Ovary (tissue), 9 donors: ENCODE results near the gene IL4I1. TPM values are rescaled to one million over a fixed set of nuclear protein-coding genes. Genes with fewer than 3 reads are reported as not detected.

Experiments
- DNase-seq, 5 donors: peaks; one replicate each; pipeline ENCODE4 v3.0.0-alpha.2; 2019 to 2020
- H3K27ac ChIP-seq, 2 donors: fragments of 200-600 bp; one replicate each; pipeline versions ENCODE4 v1.5.1 to v1.8.0; 2019 to 2022
- H3K27me3 ChIP-seq: fragments of 200-600 bp; one replicate; pipeline ENCODE4 v1.8.0; 2022
- H3K36me3 ChIP-seq: fragments of 200-600 bp; sonication (generic); one replicate; pipeline ENCODE4 v1.5.1; 2019
- H3K4me1 ChIP-seq: one replicate; pipeline ENCODE4 v1.8.1; 2013; ENCODE audit warnings: mild to moderate bottlenecking, moderate library complexity; ENCODE audit not compliant: insufficient read depth
- H3K4me3 ChIP-seq: fragments of 200-600 bp; sonication (generic); one replicate; pipeline ENCODE4 v1.5.1; 2017
- H3K9me3 ChIP-seq, 2 donors: fragments of 200-600 bp in 1 of 2; sonication (generic) in 1 of 2; one replicate each; pipeline versions ENCODE4 v1.5.1 to v1.8.1; 2013 to 2019; ENCODE audit warnings: mild to moderate bottlenecking in 1 of 2, moderate library complexity in 1 of 2
- CTCF ChIP-seq, 3 donors: fragments of 450-650 bp in 2 of 3; fragments of 200-600 bp in 1 of 3; IDR thresholded peaks; one replicate each; pipeline versions ENCODE4 v1.5.1 to v1.8.0; 2016 to 2022; ENCODE audit warnings: antibody characterized with exemption in 3 of 3, mild to moderate bottlenecking in 1 of 3
- EP300 ChIP-seq: sonication (generic); formaldehyde crosslinking; IDR thresholded peaks from one replicate; pipeline ENCODE4 v1.6.1; 2017; ENCODE audit warnings: antibody characterized with exemption
- POLR2A ChIP-seq: fragments of 450-650 bp; IDR thresholded peaks from one replicate; pipeline ENCODE4 v1.6.1; 2017; ENCODE audit warnings: antibody characterized with exemption, mild to moderate bottlenecking, moderate library complexity
- WGBS, 3 donors: extraction: QIAGEN DNeasy Blood & Tissue Kit in 1 of 3; methylation state at CpG; one replicate each; pipeline versions ENCODE4 v1.1.5 to v1.1.7; 2013 to 2017; 5-methylcytosine and 5-hydroxymethylcytosine counted together
- intact Hi-C, 4 donors: fragments of 100-400 bp; cut with DNase I; formaldehyde crosslinking; loops; one replicate each; pipeline versions ENCODE4 v1.11.0 to v1.15.1; 2022 to 2023
- microRNA-seq, 3 donors: library from miRNA; unstranded; fragments of <30 nt; microRNA quantifications; one replicate each; pipeline versions ENCODE4 to v1.2.0, GENCODE V29; 2019 to 2020
- polyA plus RNA-seq, 2 donors: library from polyadenylated mRNA; stranded (reverse); fragments of 200-250 nt in 1 of 2; fragments of 350-450 nt in 1 of 2; fragmentation: Illumina TruSeq in 1 of 2; extraction: RNeasy Lipid Tissue Mini Kit (QIAGEN cat#74804) in 1 of 2; gene quantifications; one replicate each; pipeline ENCODE4 v1.2.3, GENCODE V29; 2013 to 2014
- small RNA-seq: library from RNA; depleted of rRNA; stranded (forward); fragments of <200 nt; gene quantifications from one replicate; pipeline ENCODE3, GENCODE V24; 2016
- total RNA-seq, 7 donors: library from RNA; depleted of rRNA in 2 of 7; stranded (reverse); fragments of >200 nt in 2 of 7; fragmentation: NEBNext Ultra II Directional in 3 of 7; extraction: Animal tissue kit (Norgen Biotek cat#: 25700) in 3 of 7; gene quantifications; one replicate each; pipeline versions ENCODE4 v1.1.0 to v1.2.4, GENCODE V29; 2016 to 2023
- donor health status: DM: no; HTN: no; CAD: no; lungs with moderate emphysema.
- donor health status: DM: no; HTN: no; CAD: no.
- donor health status: Bipolar disorder and iron deficiency.
- donor health status: DM: yes; HTN: yes; CAD: no.
- donor health status: DM: no; HTN: no; CAD: no.
- donor health status: DM: yes; HTN: yes; CAD: no.

IL4I1 gene
- total and polyA plus RNA-seq, 9 donors: 0.24 to 4.3 (median 1.0) TPM; not detected in 1

GRCh38 chr19:49840321-49840720, 56.4 kb downstream of the IL4I1 start:
- H3K4me3 ChIP-seq: no peak overlapping the region

GRCh38 chr19:49839713-49840112, 57.0 kb downstream of the IL4I1 start:
- H3K27me3 ChIP-seq: no peaks in the 10 kb centered on the region
- WGBS, 3 donors: 82 to 84% (median 83%) methylated on average over 11 of the region's 11 CpGs
- no peaks in the 10 kb centered on the region for H3K4me1 ChIP-seq
- H3K36me3 ChIP-seq: no peaks in the 10 kb centered on the region
- no peak for TF ChIP-seq EP300
- intact Hi-C loops: no loop called here
- H3K27ac ChIP-seq: no peak overlapping the region
- DNase-seq: no peak
- H3K4me3 ChIP-seq: no peak overlapping the region
- H3K9me3 ChIP-seq: no peaks in the 10 kb centered on the region

More at GRCh38 chr19:49840321-49840720, 56.4 kb downstream of the IL4I1 start:
- H3K27me3 ChIP-seq: no peaks in the 10 kb centered on the region
- 83 to 88% (median 84%) methylated on average over 11 of the region's 11 CpGs for WGBS, 3 donors
- H3K4me1 ChIP-seq: no peaks in the 10 kb centered on the region
- H3K36me3 ChIP-seq: no peaks in the 10 kb centered on the region
- intact Hi-C loops: no loop called here
- TF ChIP-seq EP300: no peak
- no peak for TF ChIP-seq POLR2A
- TF ChIP-seq CTCF (IDR thresholded peaks at IDR 0.05): no peak
- DNase-seq: no peak
- H3K27ac ChIP-seq: no peak overlapping the region
- no peaks in the 10 kb centered on the region for H3K9me3 ChIP-seq

Small RNA genes lying within 50 kb of the gene (microRNA-seq; reads per million reads assigned to microRNA genes)
- gene MIR4749 (0.89 to 2.8 (median 1.9) reads per million in 3 donors), gene MIR4750 (0 to 0.18 (median 0) reads per million in 3 donors)

Small RNA genes lying within 50 kb of the gene (small RNA-seq; reads per million reads assigned to genes)
- not detected for gene MIR4749

Other genes starting within 250 kb of the IL4I1 start
- 10 to 100 TPM; 46.1 to 89.0 (median 69.5) TPM for gene IRF3, start 231.0 kb downstream of the IL4I1 start, total RNA-seq
- 10 to 100 TPM; 24.2 to 76.9 TPM for gene IRF3, start 231.0 kb downstream of the IL4I1 start, polyA plus RNA-seq
- 10 to 100 TPM in 6 of 7 donors, 1 to 10 TPM in 1; 8.0 to 21.0 (median 15.6) TPM for gene BCL2L12, start 231.0 kb downstream of the IL4I1 start, total RNA-seq
- 10 to 100 TPM in 1 of 2 donors, 1 to 10 TPM in 1; 6.7 to 17.7 TPM for gene BCL2L12, start 231.0 kb downstream of the IL4I1 start, polyA plus RNA-seq
- gene PRMT1, start 219.6 kb downstream of the IL4I1 start, total RNA-seq: 100 to 1,000 TPM; 125 to 174 (median 152) TPM
- 100 to 1,000 TPM in 1 of 2 donors, 10 to 100 TPM in 1; 57.1 to 182 TPM for gene PRMT1, start 219.6 kb downstream of the IL4I1 start, polyA plus RNA-seq
- gene ADM5, start 207.3 kb downstream of the IL4I1 start, total RNA-seq: 1 to 10 TPM in 4 of 7 donors, under 1 TPM in 3; 0.48 to 1.9 (median 1.3) TPM
- 1 to 10 TPM in 1 of 2 donors, not detected in 1; 1.6 TPM for gene ADM5, start 207.3 kb downstream of the IL4I1 start, polyA plus RNA-seq
- 10 to 100 TPM in 4 of 7 donors, 1 to 10 TPM in 3; 4.6 to 25.8 (median 14.5) TPM for gene CPT1C, start 205.8 kb downstream of the IL4I1 start, total RNA-seq
- gene CPT1C, start 205.8 kb downstream of the IL4I1 start, polyA plus RNA-seq: 10 to 100 TPM in 1 of 2 donors, 1 to 10 TPM in 1; 9.4 to 12.9 TPM
- under 1 TPM in 3 of 7 donors, not detected in 4; 0.32 to 0.71 (median 0.46) TPM for gene TSKS, start 133.6 kb downstream of the IL4I1 start, total RNA-seq
- under 1 TPM; 0.15 to 0.30 TPM for gene TSKS, start 133.6 kb downstream of the IL4I1 start, polyA plus RNA-seq
- gene AP2A1, start 129.9 kb downstream of the IL4I1 start, total RNA-seq: 100 to 1,000 TPM in 3 of 7 donors, 10 to 100 TPM in 4; 56.0 to 126 (median 99.3) TPM
- 10 to 100 TPM; 37.8 to 72.2 TPM for gene AP2A1, start 129.9 kb downstream of the IL4I1 start, polyA plus RNA-seq
- 10 to 100 TPM; 23.3 to 48.6 (median 27.5) TPM for gene FUZ, start 83.6 kb downstream of the IL4I1 start, total RNA-seq
- gene FUZ, start 83.6 kb downstream of the IL4I1 start, polyA plus RNA-seq: 10 to 100 TPM; 13.4 to 36.9 TPM
- 10 to 100 TPM; 30.3 to 89.9 (median 85.3) TPM for gene MED25, start 78.6 kb downstream of the IL4I1 start, total RNA-seq
- 10 to 100 TPM; 34.3 to 67.4 TPM for gene MED25, start 78.6 kb downstream of the IL4I1 start, polyA plus RNA-seq
- 100 to 1,000 TPM; 108 to 256 (median 206) TPM for gene PTOV1, start 45.7 kb downstream of the IL4I1 start, total RNA-seq
- gene PTOV1, start 45.7 kb downstream of the IL4I1 start, polyA plus RNA-seq: 100 to 1,000 TPM in 1 of 2 donors, 10 to 100 TPM in 1; 22.2 to 186 TPM
- gene PNKP, start 29.3 kb downstream of the IL4I1 start, total RNA-seq: 100 to 1,000 TPM in 1 of 7 donors, 10 to 100 TPM in 6; 47.2 to 111 (median 74.2) TPM
- 10 to 100 TPM in 1 of 2 donors, 1 to 10 TPM in 1; 6.8 to 39.0 TPM for gene PNKP, start 29.3 kb downstream of the IL4I1 start, polyA plus RNA-seq
- gene AKT1S1, start 19.5 kb downstream of the IL4I1 start, total RNA-seq: 10 to 100 TPM; 10.6 to 45.3 (median 30.0) TPM
- 10 to 100 TPM; 24.3 to 34.8 TPM for gene AKT1S1, start 19.5 kb downstream of the IL4I1 start, polyA plus RNA-seq
- gene TBC1D17, start 19.2 kb downstream of the IL4I1 start, total RNA-seq: 10 to 100 TPM; 23.1 to 77.5 (median 49.8) TPM
- 10 to 100 TPM; 41.3 to 66.9 TPM for gene TBC1D17, start 19.2 kb downstream of the IL4I1 start, polyA plus RNA-seq
- 10 to 100 TPM in 5 of 7 donors, 1 to 10 TPM in 2; 4.3 to 23.5 (median 16.0) TPM for gene ATF5, start 32.3 kb upstream of the IL4I1 start, total RNA-seq
- gene ATF5, start 32.3 kb upstream of the IL4I1 start, polyA plus RNA-seq: 10 to 100 TPM; 17.3 to 20.1 TPM
- 10 to 100 TPM; 18.7 to 47.7 (median 38.5) TPM for gene NUP62, start 32.6 kb upstream of the IL4I1 start, total RNA-seq
- gene NUP62, start 32.6 kb upstream of the IL4I1 start, polyA plus RNA-seq: 10 to 100 TPM; 19.0 to 27.3 TPM
- 100 to 1,000 TPM in 1 of 7 donors, 10 to 100 TPM in 6; 44.0 to 117 (median 77.6) TPM for gene SIGLEC11, start 64.3 kb upstream of the IL4I1 start, total RNA-seq
- 100 to 1,000 TPM in 1 of 2 donors, 10 to 100 TPM in 1; 43.3 to 113 TPM for gene SIGLEC11, start 64.3 kb upstream of the IL4I1 start, polyA plus RNA-seq
- gene VRK3, start 128.5 kb upstream of the IL4I1 start, total RNA-seq: 10 to 100 TPM; 26.3 to 44.7 (median 34.0) TPM
- 10 to 100 TPM; 26.1 to 52.5 TPM for gene VRK3, start 128.5 kb upstream of the IL4I1 start, polyA plus RNA-seq
- gene ZNF473, start 129.1 kb upstream of the IL4I1 start, total RNA-seq: 10 to 100 TPM in 2 of 7 donors, 1 to 10 TPM in 5; 6.3 to 12.1 (median 7.7) TPM
- 10 to 100 TPM in 1 of 2 donors, 1 to 10 TPM in 1; 2.1 to 10.7 TPM for gene ZNF473, start 129.1 kb upstream of the IL4I1 start, polyA plus RNA-seq